ENCODE results near the gene CAPRIN1.
A peak's percentile ranks its signal among the peaks of the same experiment; 100 is the strongest.
"Not testable (repeated sequence)": the region's sequence is repeated elsewhere in the genome, so short reads cannot be mapped to it uniquely, and the experiment has no call there.

CAPRIN1 gene

GRCh38 chr11:34086554-34087283 is 35.2 kb downstream of the CAPRIN1 start:
- DNase-seq (ENCODE audit: low spot score), result peak; percentile 39

DNA sequence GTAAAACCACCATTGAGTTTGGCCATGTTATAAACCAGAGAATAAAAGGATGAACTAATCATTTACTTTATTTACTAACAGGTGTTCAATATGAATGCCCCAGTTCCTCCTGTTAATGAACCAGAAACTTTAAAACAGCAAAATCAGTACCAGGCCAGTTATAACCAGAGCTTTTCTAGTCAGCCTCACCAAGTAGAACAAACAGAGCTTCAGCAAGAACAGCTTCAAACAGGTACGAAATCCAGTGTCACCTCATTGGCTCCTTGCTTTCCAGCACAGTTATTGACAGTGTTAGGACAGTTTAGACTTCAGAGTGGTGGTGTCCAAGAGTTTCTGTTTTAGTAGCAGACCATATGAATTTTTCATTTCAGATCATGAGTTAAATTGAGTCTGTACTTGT is 40.3 kb downstream of the CAPRIN1 start:
- no peak for DNase-seq (ENCODE audit: low spot score)

DNA sequence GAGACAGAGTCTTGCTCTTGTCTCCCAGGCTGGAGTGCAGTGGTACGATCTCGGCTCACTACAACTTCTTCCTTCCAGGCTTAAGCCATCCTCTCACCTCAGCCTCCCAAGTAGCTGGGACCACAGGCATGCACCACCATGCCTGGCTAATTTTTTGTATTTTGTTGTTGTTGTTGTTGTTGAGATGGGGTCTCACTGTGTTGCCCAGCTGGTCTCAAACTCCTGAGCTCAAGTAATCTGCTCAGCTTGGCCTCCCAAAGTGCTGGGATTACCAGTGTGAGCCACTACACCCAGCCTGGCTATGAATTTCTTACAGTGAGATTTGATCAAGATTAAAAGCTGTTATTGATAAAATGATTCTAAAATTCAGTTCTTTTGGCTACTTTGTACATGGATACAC is 43.4 kb downstream of the CAPRIN1 start:
- not testable (repeated sequence) for DNase-seq (ENCODE audit: low spot score)

- no peak for DNase-seq (ENCODE audit: low spot score)
Observed at GRCh38 chr11:34098813-34099212, 47.3 kb downstream of the CAPRIN1 start.

DNA sequence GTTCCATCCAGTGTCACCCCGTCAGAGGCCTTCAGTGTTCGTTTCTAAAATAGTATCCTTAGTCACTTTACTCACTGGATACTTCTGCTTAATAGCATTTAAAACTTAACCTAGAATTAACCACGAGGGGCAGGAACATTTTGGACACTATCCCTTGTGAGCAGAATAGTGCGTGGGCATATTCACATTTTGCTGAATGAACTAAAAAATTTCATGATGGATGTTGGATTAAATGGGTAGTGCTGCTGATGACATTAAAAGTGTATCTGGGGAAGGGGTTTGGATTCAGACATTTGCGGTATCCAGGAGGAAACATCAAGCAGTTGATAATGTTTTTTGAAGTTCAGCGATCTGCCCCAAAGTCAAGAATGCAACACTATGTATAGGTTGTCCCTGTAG is 53.1 kb downstream of the CAPRIN1 start:
- no peak for DNase-seq (ENCODE audit: low spot score)

DNA sequence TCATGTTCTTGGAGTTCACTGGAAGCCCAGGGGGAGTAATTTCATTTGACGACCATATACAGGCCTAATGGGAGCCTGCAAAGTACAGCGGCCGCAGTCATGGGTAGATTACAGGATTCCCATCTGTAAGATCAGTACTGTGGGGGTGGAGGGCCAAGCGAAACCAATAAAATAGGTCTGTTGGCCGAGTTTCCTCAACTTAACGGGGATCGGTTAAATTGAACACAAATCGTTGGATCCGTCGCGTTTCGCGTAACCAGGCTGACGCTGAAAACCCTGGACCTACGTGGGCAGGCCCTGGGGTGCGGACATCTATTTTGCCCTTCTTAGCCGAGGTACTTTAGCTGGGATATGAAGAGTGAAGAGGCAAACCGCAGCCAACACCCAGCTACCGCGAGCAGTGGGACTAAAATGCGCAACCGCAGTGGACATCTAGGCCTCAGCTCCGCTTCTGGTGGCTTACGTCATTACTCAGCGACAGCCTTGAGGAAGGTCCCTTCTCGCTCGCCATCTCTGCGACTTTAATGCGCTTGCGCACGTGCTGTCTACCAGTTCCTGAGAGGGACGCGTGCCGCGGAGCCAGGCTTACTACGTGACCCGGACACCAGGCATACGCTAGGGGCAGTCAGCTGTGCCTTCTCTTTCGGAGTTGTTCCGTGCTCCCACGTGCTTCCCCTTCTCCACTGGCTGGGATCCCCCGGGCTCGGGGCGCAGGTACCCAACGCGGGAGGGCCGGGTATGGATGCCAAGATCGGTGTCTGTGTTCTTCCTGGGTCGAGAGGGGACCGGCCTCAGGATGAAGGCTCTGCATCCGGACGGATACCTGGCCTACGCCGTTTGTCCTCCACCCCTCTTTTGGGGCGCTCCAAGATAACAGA is 53.8 kb downstream of the CAPRIN1 start, which contains the start of gene NAT10:
TSS of gene NAT10 (plus strand) at position 551 of the 878 bp plus-strand sequence. CDS start 2,597 bp downstream, outside the sequence.
- DNase-seq (ENCODE audit: low spot score), result peak; percentile 99

DNA sequence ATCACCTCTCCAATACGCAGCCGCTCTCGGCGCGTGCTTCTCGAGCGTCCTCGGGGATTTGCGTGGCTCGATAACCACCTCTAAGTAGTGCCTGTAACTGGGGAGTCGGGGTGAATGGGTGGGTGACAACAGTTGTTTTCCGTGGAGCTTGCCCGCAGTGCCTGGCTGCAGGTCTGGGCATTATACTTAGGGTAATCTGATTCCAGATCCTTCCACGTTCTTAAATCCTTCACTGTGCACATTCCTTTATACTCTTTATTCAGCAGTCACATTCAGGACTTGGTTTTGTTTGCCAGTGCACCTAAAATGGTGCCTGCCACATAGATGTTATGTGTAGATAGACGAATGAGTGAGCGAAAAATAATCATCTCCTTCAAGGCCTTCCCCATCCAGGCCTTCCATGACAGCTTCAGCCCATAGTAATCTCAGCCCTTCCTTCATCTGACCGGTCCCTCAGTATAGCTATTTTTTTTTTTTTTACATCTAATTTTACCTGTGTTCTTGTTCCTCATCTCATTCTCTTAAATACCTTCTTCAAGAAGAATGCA is 54.5 kb downstream of the CAPRIN1 start:
- no peak for DNase-seq (ENCODE audit: low spot score)

- no peak for DNase-seq (ENCODE audit: low spot score)
Observed at GRCh38 chr11:34111722-34112270, 60.3 kb downstream of the CAPRIN1 start.

DNA sequence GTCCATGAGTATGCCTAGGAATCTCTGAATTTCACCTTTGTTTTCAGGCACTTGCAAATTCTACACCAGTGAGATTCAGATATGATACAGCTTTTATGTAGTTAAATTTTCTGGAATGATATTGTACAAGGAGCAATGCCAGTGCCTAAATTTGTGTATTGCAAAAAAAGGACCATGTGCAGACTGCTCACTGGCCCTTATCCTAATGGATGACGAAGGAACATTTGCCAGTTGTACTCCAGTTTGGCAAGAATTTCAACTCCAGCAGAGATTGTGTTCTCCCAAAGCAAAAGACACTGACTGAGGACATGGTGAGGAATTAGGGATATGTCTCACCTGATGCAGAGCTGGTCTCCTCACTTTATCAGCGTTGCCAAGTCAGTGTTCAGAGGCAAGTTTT is 62.5 kb downstream of the CAPRIN1 start:
- no peak for DNase-seq (ENCODE audit: low spot score)

DNA sequence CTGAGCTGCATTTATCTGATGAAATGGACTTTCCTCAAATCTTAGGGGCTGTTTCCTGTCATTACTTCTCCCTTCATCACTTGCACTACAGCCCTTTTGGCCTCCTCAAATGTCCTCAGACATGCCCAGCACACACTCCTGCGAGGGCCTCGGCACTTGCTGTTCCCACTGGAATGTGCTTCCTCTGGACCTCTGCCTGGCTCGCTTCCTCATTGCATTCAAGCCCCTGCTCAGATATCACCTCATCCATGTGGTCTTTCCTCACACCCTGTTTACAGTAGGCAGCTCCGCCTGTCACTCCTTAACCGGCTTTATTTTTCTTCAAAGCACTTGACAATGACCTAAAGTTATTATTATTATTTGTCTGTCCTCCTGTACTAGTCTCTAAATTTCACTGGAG is 62.9 kb downstream of the CAPRIN1 start:
- DNase-seq (ENCODE audit: low spot score), result no peak

DNA sequence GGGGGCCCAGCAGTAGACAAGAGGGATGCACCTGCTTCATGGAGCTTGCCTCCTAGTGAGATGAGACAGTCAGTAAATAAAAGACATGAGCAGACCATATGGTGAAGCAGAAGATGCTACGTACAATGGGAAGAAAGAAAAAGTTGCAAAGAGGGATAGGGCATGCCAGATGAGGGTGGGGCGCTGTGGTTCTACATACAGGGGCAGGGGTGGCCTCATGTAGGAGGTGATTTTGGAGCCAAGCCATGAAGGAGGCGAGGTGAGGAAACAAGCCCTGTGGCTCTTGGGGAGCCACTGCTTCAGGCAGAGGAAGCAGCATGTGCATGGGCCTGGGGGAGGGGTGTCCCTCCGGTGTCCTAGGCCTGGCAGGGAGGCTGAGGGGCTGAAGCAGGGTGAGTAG is 69.1 kb downstream of the CAPRIN1 start:
- DNase-seq (ENCODE audit: low spot score), result no peak

DNA sequence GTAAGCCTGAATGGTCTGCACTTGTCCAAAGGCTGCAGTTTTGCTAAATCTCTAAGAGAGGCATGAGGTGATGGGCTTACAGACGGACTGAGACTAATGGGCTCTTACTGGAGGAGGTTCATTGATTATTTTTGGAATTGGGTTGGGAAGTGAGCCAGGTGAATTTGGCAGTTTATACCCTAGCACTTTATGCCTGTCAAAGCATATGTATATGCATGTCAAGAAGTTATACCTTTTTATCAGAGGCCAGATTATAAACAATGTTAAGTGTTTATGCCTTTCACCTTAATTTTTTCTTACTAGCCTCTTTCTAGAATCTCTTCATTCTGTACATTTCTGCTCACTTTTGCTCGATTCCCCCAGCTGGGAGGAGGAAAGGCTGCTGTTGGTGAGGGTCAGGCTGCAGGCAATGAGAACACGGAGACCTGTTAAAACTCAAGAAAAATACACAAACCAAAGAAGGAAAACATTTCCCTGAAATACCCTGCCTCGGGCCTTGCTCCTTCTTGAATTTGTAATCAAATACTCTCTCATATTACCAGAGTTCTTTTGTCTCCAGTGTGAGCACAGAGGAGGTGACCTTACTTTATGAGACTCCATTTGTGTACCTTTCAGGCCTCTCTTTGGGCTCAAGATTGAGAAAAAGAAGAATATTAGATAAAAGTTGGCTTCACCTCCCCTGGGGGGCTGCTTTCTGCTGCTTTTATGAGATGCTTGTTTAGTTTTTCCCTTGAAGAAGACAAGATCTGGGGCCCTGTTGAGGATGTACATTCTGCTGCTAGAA is 73.5 kb downstream of the CAPRIN1 start:
- DNase-seq (ENCODE audit: low spot score), result no peak

DNA sequence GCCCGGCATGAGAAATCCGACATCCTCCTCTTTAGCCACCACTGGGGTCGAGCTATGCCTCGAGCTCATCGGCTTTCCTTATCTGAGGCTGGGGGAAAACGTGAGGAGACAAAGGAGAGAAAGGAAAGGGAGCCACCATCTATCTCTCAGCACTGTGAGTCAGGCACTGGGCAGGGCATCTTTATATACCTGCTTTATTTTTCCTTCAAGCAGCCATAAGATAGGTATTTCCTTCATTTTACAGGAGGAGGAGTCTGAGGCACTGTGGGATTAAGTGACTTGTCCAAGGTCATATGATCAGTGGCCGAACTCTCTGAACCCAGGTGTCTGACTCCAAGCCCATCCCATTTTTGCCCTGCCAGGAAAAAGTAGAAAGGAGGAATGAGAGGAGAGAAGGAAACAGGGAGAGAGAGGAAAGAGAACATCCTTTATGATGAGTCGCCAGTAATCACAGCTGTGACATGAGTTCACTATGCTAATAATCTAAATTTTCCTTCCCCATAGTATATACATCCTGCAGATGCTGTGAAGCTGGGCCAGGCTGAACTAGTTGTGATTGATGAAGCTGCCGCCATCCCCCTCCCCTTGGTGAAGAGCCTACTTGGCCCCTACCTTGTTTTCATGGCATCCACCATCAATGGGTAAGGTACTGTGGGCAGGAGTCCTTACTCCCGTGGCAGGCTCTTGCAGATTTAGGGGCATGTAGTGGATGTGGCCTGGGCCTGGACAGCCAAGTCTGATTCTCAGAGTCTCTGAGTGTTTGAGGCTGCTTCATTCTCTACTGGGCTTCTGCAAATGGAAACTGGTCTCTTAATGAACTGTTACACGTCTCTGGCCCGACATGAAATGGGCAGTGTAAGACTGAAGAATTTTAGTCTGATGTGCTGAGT is 75.7 kb downstream of the CAPRIN1 start:
- DNase-seq (ENCODE audit: low spot score), result no peak

GRCh38 chr11:34128824-34129223 is 77.3 kb downstream of the CAPRIN1 start:
- no peak for DNase-seq (ENCODE audit: low spot score)

- DNase-seq (ENCODE audit: low spot score), result no peak
Observed at GRCh38 chr11:34132261-34132965, 80.9 kb downstream of the CAPRIN1 start.

DNA sequence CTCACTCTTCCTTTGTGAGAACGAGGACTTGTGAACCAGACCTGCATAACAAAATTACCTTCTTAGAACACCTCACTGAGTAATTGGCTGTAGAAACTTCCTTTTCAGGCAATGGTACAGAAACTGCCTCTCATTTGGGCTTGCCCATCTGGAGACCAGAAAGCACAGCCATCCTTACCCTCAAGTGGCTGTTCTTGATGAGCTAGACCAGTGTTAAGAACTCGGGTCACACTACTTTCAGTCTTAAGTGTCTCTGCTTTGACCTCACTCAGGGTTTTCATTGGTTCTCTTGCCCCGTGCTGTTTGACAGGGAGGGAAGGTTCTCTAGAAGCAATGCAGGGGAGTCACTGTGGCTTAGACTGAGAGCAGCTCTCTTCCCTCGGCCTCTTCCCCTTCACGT is 83.2 kb downstream of the CAPRIN1 start:
- DNase-seq (ENCODE audit: low spot score), result no peak

DNA sequence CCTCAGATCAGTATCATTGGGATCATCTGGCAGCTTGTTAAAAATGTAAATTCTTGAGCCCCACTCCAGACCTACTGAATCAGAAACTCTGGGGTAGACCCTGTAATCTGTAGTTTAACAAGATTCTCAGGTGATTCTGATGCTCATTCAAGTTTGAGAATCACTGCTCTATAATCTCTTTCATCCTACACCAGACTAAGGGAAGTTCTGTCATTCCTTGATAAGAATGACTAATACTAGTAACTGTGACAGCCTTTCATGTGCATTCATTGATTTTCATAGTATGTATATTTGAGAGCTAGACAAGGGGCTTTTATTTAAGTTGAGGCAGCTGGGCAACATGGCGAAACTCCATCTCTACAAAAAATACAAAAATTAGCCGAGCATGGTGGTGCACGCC is 83.9 kb downstream of the CAPRIN1 start:
- no peak for DNase-seq (ENCODE audit: low spot score)

GRCh38 chr11:34136420-34136819 is 84.9 kb downstream of the CAPRIN1 start:
- DNase-seq (ENCODE audit: low spot score), result no peak

DNA sequence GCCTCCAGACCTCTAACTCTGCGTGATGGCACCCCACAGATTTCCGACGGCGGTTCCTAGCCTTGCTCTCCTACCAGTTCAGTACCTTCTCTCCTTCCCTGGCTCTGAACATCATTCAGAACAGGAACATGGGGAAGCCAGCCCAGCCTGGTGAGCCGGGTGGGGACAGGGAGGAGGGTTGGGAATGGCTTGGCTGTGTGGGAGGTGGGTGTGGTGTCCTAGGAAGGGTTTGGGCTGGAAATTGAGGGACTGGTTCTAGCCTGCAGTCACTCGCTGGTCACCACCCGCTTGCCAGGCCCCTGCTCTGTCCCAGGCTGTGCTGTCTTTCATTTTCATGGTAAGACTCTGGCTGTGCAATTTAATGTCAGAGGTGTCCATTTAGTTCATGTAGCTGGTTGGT is 87.8 kb downstream of the CAPRIN1 start:
- no peak for DNase-seq (ENCODE audit: low spot score)

DNA sequence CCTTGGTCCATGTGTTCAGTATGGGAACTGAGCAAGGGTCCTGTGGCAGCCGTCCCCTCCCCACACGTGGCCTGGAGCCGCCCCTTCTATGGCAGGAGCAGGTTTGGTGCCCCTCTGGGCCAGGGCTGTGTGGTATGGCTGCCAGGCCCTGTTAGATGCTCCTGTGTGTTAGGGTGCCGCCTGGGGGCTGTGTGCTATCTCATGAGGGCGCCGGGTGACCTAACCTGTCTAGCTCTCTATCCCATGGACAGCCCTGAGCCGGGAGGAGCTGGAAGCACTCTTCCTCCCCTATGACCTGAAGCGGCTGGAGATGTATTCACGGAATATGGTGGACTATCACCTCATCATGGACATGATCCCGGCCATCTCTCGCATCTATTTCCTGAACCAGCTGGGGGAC is 88.6 kb downstream of the CAPRIN1 start:
- no peak for DNase-seq (ENCODE audit: low spot score)

Data from CD4-positive, alpha-beta T cell treated with Interleukin-2 at 100 ng/mL for 4 hours (primary cell).